Neural cell (in vitro differentiated cells): Measurements from ENCODE around the gene MYBPC3. TPM values are rescaled to one million over a fixed set of nuclear protein-coding genes. Genes with fewer than 3 reads are reported as not detected.

Experiments used
- H2AFZ ChIP-seq: fragments of 200-600, 300-800 bp; sonication (generic), shearing (Covaris generic); 2 replicates; pipeline ENCODE4 v1.6.0; 2014; ENCODE audit warnings: low read depth, mild to moderate bottlenecking, antibody characterized with exemption, low read length, moderate library complexity
- H3F3A ChIP-seq: fragments of 200-600 bp; shearing (Covaris generic); 2 replicates; pipeline ENCODE4 v1.6.1; 2016; ENCODE audit warnings: mild to moderate bottlenecking, moderate library complexity, mixed read lengths, antibody characterized with exemption, low read length; ENCODE audit not compliant: insufficient read depth, poor library complexity, severe bottlenecking
- H3K27ac ChIP-seq: fragments of 200-600, 300-800 bp; sonication (generic), shearing (Covaris generic); 2 replicates; pipeline ENCODE4 v1.5.1; 2014; ENCODE audit warnings: mild to moderate bottlenecking, low read length, moderate library complexity
- H3K27me3 ChIP-seq: fragments of 300-800, 200-600 bp; sonication (generic), shearing (Covaris generic); 2 replicates; pipeline ENCODE4 v1.6.0; 2014; ENCODE audit warnings: mild to moderate bottlenecking, low read depth, low read length, moderate library complexity; ENCODE audit not compliant: insufficient read depth
- H3K36me3 ChIP-seq: fragments of 300-800, 200-600 bp; sonication (generic), shearing (Covaris generic); 2 replicates; pipeline ENCODE4 v1.5.1; 2014; ENCODE audit warnings: mild to moderate bottlenecking, antibody characterized with exemption, low read length, moderate library complexity; ENCODE audit not compliant: insufficient read depth
- H3K4me2 ChIP-seq: fragments of 300-800, 200-600 bp; sonication (generic), shearing (Covaris generic); 2 replicates; pipeline ENCODE4 v1.6.0; 2014; ENCODE audit warnings: mild to moderate bottlenecking, low read length
- H3K4me3 ChIP-seq: fragments of 300-800, 200-600 bp; sonication (generic), shearing (Covaris generic); 2 replicates; pipeline ENCODE4 v1.5.1; 2014; ENCODE audit warnings: mild to moderate bottlenecking, low read length, moderate library complexity
- H3K79me2 ChIP-seq: fragments of 200-600 bp; shearing (Covaris generic); replicated peaks from 2 replicates; pipeline ENCODE4 v1.6.0; 2014; ENCODE audit warnings: mild to moderate bottlenecking, low read length, moderate library complexity; ENCODE audit not compliant: insufficient read depth
- H3K9ac ChIP-seq: fragments of 300-800, 200-600 bp; sonication (generic), shearing (Covaris generic); 2 replicates; pipeline ENCODE4 v1.6.1; 2016; ENCODE audit warnings: mild to moderate bottlenecking, low read length, mixed read lengths
- H3K9me2 ChIP-seq: fragments of 200-600 bp; shearing (Covaris generic); 2 replicates; pipeline ENCODE4 v1.6.1; 2016; ENCODE audit warnings: mild to moderate bottlenecking, low read length, mixed read lengths; ENCODE audit not compliant: insufficient read depth
- H3K9me3 ChIP-seq: fragments of 200-600, 300-800 bp; sonication (generic), shearing (Covaris generic); 2 replicates; pipeline ENCODE4 v1.6.1; 2016; ENCODE audit warnings: mild to moderate bottlenecking, mixed run types, low read length, moderate library complexity, mixed read lengths
- H4K20me1 ChIP-seq: fragments of 200-600 bp; shearing (Covaris generic); 2 replicates; pipeline ENCODE4 v1.6.1; 2016; ENCODE audit warnings: mild to moderate bottlenecking, mixed run types; ENCODE audit not compliant: insufficient read depth
- CTCF ChIP-seq: fragments of 450-650 bp; IDR thresholded peaks from 2 replicates; pipeline ENCODE4 v1.5.1; 2014; ENCODE audit warnings: antibody characterized with exemption, mild to moderate bottlenecking, moderate library complexity; ENCODE audit not compliant: poor library complexity, severe bottlenecking
- EP300 ChIP-seq: fragments of 450-650 bp; conservative IDR thresholded peaks from 2 replicates; pipeline ENCODE4 v1.6.1; 2014; ENCODE audit warnings: antibody characterized with exemption, mild to moderate bottlenecking, moderate library complexity; ENCODE audit not compliant: poor library complexity, severe bottlenecking
- EZH2 ChIP-seq: fragments of 200-600, 300-800 bp; shearing (Covaris generic), sonication (generic); IDR thresholded peaks from 2 replicates; pipeline ENCODE4 v1.6.1; 2014; ENCODE audit warnings: antibody characterized with exemption, low read length, borderline replicate concordance, mild to moderate bottlenecking; ENCODE audit not compliant: insufficient read depth, poor library complexity, severe bottlenecking
- MXI1 ChIP-seq: fragments of 450-650 bp; conservative IDR thresholded peaks from 2 replicates; pipeline ENCODE4 v1.6.1; 2014; ENCODE audit warnings: antibody characterized with exemption, mild to moderate bottlenecking; ENCODE audit not compliant: poor library complexity, severe bottlenecking
- RAD21 ChIP-seq: fragments of 450-650 bp; conservative IDR thresholded peaks from 2 replicates; pipeline ENCODE4 v1.6.1; 2014; ENCODE audit warnings: antibody characterized with exemption, mild to moderate bottlenecking, moderate library complexity
- SMC3 ChIP-seq: fragments of 450-650 bp; conservative IDR thresholded peaks from 2 replicates; pipeline ENCODE4 v1.6.1; 2014; ENCODE audit warnings: antibody characterized with exemption, mild to moderate bottlenecking, moderate library complexity; ENCODE audit not compliant: poor library complexity
- TAF1 ChIP-seq: IDR thresholded peaks from 2 replicates; pipeline ENCODE4 v1.6.1; 2012; ENCODE audit warnings: low read depth
- polyA plus RNA-seq: library from polyadenylated mRNA; depleted of rRNA; stranded (reverse); fragments of >200 nt; gene quantifications from 2 replicates; pipeline ENCODE4 v1.2.3, GENCODE V29; 2014

MYBPC3 gene
- polyA plus RNA-seq, 1 donor from 2014 or later = not detected

- Histone ChIP-seq H3K79me2 (no peaks in the 10 kb centered on the region), H2AFZ (no peak overlapping the region), H4K20me1 (no peaks in the 10 kb centered on the region), H3K4me2 (no peak overlapping the region), H3K36me3 (peaks cover 19% of the 10 kb centered on the region), H3K9ac (no peak overlapping the region), H3K4me3 (no peak overlapping the region), H3K9me3 (no peaks in the 10 kb centered on the region), H3K9me2 (no peaks in the 10 kb centered on the region), H3F3A (no peaks in the 10 kb centered on the region), H3K27ac (no peak overlapping the region), H3K27me3 (no peaks in the 10 kb centered on the region)
- TF ChIP-seq EP300 (no peak), MXI1 (no peak), SMC3 (no peak), EZH2 (no peak)
Observed at GRCh38 chr11:47289856-47290255, 62.6 kb downstream of the MYBPC3 start.

DNA sequence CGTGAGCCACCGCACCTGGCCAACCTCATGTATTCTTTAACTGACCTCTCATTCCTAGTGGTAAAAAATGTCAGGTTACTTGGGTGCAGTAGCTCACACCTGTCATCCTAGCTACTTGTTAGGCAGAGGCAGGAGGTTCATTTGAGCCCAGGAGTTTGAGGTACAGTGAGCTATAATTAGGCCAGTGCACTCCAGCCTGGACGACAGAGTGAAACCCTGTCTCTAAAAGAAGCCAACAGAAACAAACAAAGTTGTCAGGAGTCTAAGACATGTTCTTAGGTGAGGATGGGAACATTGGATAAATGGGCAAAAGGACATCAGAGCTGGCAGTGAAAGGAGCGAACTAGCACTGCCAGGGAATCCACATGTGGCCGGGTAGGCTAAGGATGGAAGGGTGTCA lies 64.4 kb downstream of the MYBPC3 start:
- TF ChIP-seq CTCF (no peak), RAD21 (no peak), SMC3 (no peak), EZH2 (no peak)
- H3K9me2 ChIP-seq = no peaks in the 10 kb centered on the region
- no peak overlapping the region for H3K4me2 ChIP-seq
- H3K9me3 ChIP-seq = no peaks in the 10 kb centered on the region
- no peaks in the 10 kb centered on the region for H3K27me3 ChIP-seq
- H4K20me1 ChIP-seq = no peaks in the 10 kb centered on the region
- H3K9ac ChIP-seq = no peak overlapping the region
- H3K4me3 ChIP-seq = no peak overlapping the region
- no peaks in the 10 kb centered on the region for H3K79me2 ChIP-seq
- peaks cover 19% of the 10 kb centered on the region for H3K36me3 ChIP-seq
- H3K27ac ChIP-seq = no peak overlapping the region
- no peak overlapping the region for H2AFZ ChIP-seq
- H3F3A ChIP-seq = no peaks in the 10 kb centered on the region

DNA sequence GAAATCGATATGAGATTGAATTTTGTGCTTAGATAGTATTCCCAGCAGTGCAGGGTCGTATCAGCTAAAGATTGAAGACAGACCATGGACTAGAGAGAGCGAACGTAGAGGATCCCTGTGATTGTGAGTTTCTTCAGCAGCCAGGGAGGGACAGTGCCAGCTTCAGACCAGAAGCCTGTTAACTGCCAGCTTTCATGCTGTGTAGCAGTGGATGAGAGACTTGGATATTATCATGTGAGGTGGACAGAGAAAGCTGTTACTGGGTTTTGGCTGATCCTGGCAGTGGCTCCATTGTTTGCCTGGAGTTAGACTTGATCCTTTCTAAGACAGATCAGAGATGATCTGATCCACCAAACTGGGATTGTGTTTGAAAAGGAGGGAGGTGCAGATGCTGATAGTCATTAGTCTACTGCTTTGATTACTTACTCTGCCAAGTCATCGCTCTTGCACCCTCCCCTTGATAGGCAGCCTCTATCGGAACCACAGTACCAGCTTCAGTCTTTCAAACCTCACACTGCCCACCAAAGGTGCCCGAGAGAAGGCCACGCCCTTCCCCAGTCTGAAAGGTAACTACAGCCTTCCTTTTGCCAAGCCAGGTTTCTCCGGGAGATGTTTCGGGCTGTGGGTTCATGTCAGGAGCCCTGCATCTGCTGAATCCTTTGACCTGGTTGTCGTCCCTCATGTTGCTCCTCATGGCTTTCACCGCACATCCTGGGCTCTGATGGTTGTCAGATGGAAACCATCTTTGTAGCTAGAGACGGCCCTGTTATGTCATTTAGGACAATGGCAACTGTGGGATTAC lies 66.3 kb downstream of the MYBPC3 start:
- no peak overlapping the region for H2AFZ ChIP-seq
- peaks cover 11% of the 10 kb centered on the region for H3K36me3 ChIP-seq
- no peak overlapping the region for H3K27ac ChIP-seq
- no peaks in the 10 kb centered on the region for H4K20me1 ChIP-seq
- H3K9ac ChIP-seq = no peak overlapping the region
- H3F3A ChIP-seq = no peaks in the 10 kb centered on the region
- H3K9me2 ChIP-seq = no peaks in the 10 kb centered on the region
- no peak overlapping the region for H3K4me2 ChIP-seq
- no peaks in the 10 kb centered on the region for H3K79me2 ChIP-seq
- H3K27me3 ChIP-seq = no peaks in the 10 kb centered on the region
- no peak for TF ChIP-seq RAD21
- TF ChIP-seq EP300 = no peak
- no peak for TF ChIP-seq SMC3
- no peak for TF ChIP-seq TAF1
- H3K4me3 ChIP-seq = no peak overlapping the region
- H3K9me3 ChIP-seq = no peaks in the 10 kb centered on the region
